Fibroblast of mammary gland (primary cell): ENCODE results near the gene PLSCR2.
A peak's percentile ranks its signal among the peaks of the same experiment; 100 is the strongest.
"Not testable (repeated sequence)": the region's sequence is repeated elsewhere in the genome, so short reads cannot be mapped to it uniquely, and the experiment has no call there.

Experiments used
- DNase-seq: peaks from one replicate; pipeline ENCODE4 v3.0.0-alpha.2; 2010; ENCODE audit warnings: low read depth
- H3K4me3 ChIP-seq: 2 replicates; pipeline ENCODE4 v1.5.1; 2011; ENCODE audit warnings: low read depth, mild to moderate bottlenecking, low read length, moderate library complexity; ENCODE audit not compliant: control insufficient read depth
- TF ChIP-seq, protein P1 (sequence below): conservative IDR thresholded peaks from 2 replicates; pipeline ENCODE4 v1.5.1; 2011; ENCODE audit warnings: low read depth, low read length, inconsistent platforms; ENCODE audit not compliant: control insufficient read depth, insufficient read depth

Gene PLSCR2

DNA sequence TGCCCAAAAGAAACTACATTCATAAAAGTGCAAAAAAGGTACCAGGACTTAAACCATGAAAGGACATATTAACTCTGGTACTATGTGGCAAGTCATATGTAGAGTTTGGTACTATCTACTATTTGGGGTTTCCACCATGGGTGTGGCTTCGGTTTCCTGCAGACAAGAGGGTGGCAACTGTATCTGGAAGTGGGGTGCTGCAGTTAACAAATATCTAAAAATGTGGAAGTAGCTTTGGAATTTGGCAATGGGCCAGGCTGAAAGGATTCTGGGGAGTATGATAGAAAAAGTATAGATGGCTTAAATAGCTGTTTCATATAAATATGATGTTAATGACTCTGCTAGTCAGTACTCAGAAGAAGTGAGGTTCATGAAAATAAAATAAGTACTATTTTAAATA is 44.0 kb downstream of the PLSCR2 start:
- no peak for DNase-seq
- TF ChIP-seq, protein P1, sequence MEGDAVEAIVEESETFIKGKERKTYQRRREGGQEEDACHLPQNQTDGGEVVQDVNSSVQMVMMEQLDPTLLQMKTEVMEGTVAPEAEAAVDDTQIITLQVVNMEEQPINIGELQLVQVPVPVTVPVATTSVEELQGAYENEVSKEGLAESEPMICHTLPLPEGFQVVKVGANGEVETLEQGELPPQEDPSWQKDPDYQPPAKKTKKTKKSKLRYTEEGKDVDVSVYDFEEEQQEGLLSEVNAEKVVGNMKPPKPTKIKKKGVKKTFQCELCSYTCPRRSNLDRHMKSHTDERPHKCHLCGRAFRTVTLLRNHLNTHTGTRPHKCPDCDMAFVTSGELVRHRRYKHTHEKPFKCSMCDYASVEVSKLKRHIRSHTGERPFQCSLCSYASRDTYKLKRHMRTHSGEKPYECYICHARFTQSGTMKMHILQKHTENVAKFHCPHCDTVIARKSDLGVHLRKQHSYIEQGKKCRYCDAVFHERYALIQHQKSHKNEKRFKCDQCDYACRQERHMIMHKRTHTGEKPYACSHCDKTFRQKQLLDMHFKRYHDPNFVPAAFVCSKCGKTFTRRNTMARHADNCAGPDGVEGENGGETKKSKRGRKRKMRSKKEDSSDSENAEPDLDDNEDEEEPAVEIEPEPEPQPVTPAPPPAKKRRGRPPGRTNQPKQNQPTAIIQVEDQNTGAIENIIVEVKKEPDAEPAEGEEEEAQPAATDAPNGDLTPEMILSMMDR: no peak
- no peak overlapping the region for H3K4me3 ChIP-seq

DNA sequence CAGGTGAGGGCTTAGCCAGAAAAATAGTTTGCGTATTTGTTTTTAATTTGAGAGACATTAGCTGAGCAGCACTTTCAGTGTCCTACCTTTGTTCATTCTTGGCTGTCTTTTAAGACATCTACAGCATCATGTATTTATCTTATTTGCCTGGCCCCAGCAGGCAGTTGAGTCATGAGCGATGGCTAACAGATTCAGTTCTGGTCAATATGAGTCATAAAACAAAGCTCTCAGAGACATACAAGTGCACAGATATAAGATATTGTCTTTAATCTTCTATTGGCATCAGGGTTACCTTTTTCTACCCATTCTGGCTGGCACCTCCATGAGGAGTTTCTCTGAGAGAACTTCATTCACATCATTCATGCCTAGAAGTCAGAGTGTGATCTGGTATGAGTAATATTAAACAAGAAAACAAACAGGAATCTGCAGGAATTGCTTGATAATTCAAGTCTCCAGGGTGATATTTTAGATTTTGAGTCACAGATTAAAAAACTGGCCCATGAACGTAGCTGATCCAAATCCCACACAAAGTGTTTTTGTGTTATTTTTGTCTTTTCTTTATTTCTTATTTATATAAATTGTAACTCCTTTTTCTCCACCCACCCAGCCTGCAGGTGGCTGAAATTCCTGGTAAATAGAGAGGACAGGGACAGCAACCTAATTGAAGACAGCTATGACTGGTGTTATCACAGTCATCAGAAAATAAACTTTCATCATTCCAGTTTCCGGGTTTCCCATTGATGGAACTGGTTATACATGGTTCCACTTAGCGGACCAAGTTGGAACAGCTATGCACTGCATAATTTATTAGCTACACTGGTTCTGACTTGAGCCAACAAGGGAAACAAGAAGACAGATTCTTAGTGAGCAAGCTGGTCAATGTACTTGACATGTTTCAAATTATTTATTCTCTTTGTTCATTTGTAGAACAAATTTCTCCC is 47.3 kb downstream of the PLSCR2 start:
- H3K4me3 ChIP-seq: no peak overlapping the region
- TF ChIP-seq, protein P1: no peak
- DNase-seq: peak; percentile 88

DNA sequence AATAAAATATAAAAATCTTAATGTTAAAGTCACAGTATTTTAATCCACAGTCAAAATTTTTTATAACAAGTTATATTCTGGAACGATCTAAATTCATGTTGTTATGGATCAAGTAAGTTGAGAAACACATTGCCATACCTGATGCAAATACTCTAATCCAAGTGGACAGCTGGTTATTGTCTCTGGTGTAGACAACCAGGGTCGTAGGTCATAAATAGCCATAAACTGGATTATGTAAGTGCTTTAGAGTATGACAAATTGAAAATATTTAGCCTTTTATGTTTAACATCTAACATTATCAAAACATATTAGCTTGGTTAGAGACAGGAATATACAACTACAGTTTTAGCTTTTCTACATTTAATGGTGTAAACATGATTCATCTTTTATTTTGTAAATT is 53.0 kb downstream of the PLSCR2 start:
- TF ChIP-seq, protein P1: no peak
- DNase-seq: no peak
- H3K4me3 ChIP-seq: no peak overlapping the region

DNA sequence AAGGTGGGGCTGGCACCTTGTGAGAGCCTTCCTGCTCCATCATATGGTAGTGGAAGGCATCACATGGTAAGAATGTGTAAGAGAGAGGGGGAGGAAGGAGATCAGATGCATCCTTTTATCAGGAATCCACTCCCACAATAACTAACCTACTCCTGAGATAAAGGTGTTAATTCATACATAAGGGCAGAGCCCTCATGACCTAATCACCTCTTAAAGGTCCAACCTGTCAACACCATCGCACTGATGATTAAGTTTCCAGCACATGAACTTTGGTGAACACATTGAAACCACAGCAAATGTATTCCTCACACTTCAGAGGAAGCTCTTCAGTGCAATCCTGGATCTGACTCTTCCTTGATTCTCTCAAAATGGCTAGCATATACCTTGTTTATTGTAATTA is 55.4 kb downstream of the PLSCR2 start:
- no peak overlapping the region for H3K4me3 ChIP-seq
- TF ChIP-seq, protein P1: no peak
- no peak for DNase-seq

DNA sequence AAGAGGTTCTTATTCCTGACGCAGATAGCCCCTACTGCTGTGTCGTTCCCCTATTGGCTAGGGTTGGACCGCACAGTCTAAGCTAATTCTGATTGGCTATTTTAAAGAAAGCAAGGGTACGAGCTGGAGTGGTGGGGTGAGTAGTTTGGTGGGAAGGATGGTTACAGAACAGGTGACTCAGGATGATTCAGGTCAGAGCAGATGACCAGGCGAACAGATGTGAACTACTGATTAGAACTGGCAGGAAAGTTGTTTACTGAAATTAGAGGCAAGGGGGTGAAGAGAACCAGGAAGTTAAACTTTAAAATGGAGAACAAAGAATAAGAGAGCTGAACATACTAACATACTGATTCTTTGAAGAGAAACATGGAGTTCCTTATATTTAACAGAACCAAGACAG is 56.6 kb downstream of the PLSCR2 start:
- peak; percentile 17 for DNase-seq
- not testable (repeated sequence) for H3K4me3 ChIP-seq

DNA sequence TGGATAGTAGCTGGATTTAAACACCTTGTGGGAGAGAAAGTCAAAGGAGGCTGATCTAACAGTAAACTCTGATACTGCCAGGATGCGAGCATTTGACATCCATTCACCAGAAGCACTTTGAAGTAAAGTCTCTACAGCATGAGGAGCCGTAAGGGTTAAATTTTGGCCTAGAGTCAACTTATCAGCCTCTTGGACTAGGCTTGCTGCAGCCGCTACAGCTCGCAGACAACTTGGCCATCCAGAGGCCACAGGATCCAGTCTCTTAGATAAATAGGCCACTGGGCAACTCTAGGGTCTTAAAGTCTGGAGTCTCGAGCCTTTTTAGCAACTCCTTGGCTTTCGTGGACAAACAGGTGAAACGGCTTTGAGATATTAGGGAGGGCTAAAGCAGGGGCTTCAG is 61.4 kb downstream of the PLSCR2 start:
- no peak for DNase-seq
- TF ChIP-seq, protein P1: no peak
- no peak overlapping the region for H3K4me3 ChIP-seq

DNA sequence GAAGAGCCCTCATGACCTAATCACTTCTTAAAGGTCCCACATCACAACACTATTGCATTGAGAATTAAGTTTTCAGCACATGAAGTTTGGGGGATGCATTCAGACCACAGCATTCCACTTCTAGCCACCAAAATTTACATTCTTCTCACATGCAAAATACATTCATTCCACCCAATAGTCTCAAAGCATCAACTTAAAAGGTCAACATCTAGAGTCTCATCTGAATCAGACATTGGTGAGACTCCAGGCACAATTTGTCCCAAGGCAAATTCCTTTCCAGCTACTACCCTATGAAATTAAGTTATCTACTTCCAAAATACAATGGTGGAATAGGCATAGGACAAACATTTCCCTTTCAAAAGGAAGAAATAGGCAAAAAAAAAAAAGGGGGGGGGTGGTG is 64.9 kb downstream of the PLSCR2 start:
- no peak overlapping the region for H3K4me3 ChIP-seq
- TF ChIP-seq, protein P1: no peak
- peak; percentile 27 for DNase-seq
